HepG2 (cell line): ENCODE results near the gene TRMT1. TPM values are rescaled to one million over a fixed set of nuclear protein-coding genes. Genes with fewer than 3 reads are reported as not detected.

ENCODE experiments used
- ATAC-seq: fragments of 200-7000 bp; cut with Tn5 transposase; 3 replicates; pipeline ENCODE4 v1.9.1; 2020; ENCODE audit warnings: mild to moderate bottlenecking, moderate library complexity
- BruUV-seq: library from RNA; stranded (reverse); fragments of 400-500 nt; replicated peaks from 2 replicates; lab custom pipeline; 2021; lab: Mats Ljungman, UMichigan
- CTCF ChIA-PET: fragments of 300-600 bp; formaldehyde crosslinking; extraction: SDS; loops from one replicate; lab custom pipeline; 2021; ENCODE audit warnings: low total read pairs, inconsistent platforms, low intra/inter-chr PET ratio; lab: Yijun Ruan, JAX
- POLR2A ChIA-PET: fragments of 350-600 bp; sonication (Branson Sonifier 250); formaldehyde crosslinking; loops from one replicate; lab custom pipeline; 2020; ENCODE audit warnings: antibody characterized with exemption, inconsistent platforms; lab: Yijun Ruan, JAX
- DNase-seq: peaks from one replicate; pipeline ENCODE4 v3.0.0-alpha.2; 2015; ENCODE audit warnings: low spot score
- FAIRE-seq: peaks from 3 replicates; lab custom pipeline; 2011; peaks lifted over from hg19 to GRCh38; lab: Jason Lieb, UNC
- H2AFZ ChIP-seq: one replicate; pipeline ENCODE4 v1.6.1; 2011; ENCODE audit warnings: low read length, inconsistent platforms
- H3K27ac ChIP-seq: fragments of 300-600 bp; 3 replicates; pipeline ENCODE4 v1.8.0; 2011; ENCODE audit warnings: mixed run types, mild to moderate bottlenecking, mixed read lengths, low read length, inconsistent platforms; ENCODE audit not compliant: insufficient read depth; ENCODE audit errors: extremely low read length
- H3K27me3 ChIP-seq, 2 experiments: fragments of 200-600 bp in 1 of 2; 2 replicates in 1 of 2; 3 replicates in 1 of 2; pipeline versions ENCODE4 v1.6.0 to v1.8.0; 2011; ENCODE audit warnings: low read length in 2 of 2, mild to moderate bottlenecking in 2 of 2, moderate library complexity in 2 of 2, inconsistent platforms in 1 of 2; ENCODE audit not compliant: insufficient read depth in 2 of 2, control insufficient read depth in 1 of 2
- H3K36me3 ChIP-seq, 2 experiments: fragments of 200-600 bp in 1 of 2; replicated peaks in 1 of 2; 2 replicates in 1 of 2; 3 replicates in 1 of 2; pipeline versions ENCODE4 v1.5.1 to v1.8.0; 2011; ENCODE audit warnings: low read length in 2 of 2, inconsistent platforms in 1 of 2; ENCODE audit not compliant: insufficient read depth in 2 of 2, control insufficient read depth in 1 of 2
- H3K4me1 ChIP-seq: 2 replicates; pipeline ENCODE4 v1.5.1; 2012; ENCODE audit warnings: low read length, inconsistent platforms; ENCODE audit not compliant: insufficient read depth
- H3K4me2 ChIP-seq: 2 replicates; pipeline ENCODE4 v1.6.0; 2011; ENCODE audit warnings: low read depth, low read length, inconsistent platforms
- H3K4me3 ChIP-seq, 3 experiments: fragments of 200-600 bp in 1 of 3; sonication (generic), shearing (Covaris generic) in 1 of 3; replicated peaks in 1 of 3; 2 replicates each; pipeline ENCODE4 v1.5.1; 2011 to 2016; ENCODE audit warnings: low read length in 3 of 3, inconsistent platforms in 2 of 3, low read depth in 2 of 3, mild to moderate bottlenecking in 2 of 3, control low read depth in 1 of 3, mixed read lengths in 1 of 3; ENCODE audit not compliant: insufficient read depth in 1 of 3
- H3K79me2 ChIP-seq: one replicate; pipeline ENCODE4 v1.6.1; 2011; ENCODE audit warnings: low read length, inconsistent platforms; ENCODE audit not compliant: insufficient read depth
- H3K9ac ChIP-seq: 2 replicates; pipeline ENCODE4 v1.6.0; 2011; ENCODE audit warnings: mild to moderate bottlenecking, low read depth, low read length, inconsistent platforms; ENCODE audit not compliant: insufficient read depth
- H3K9me3 ChIP-seq: 2 replicates; pipeline ENCODE4 v1.5.1; 2012; ENCODE audit warnings: mild to moderate bottlenecking, low read length
- H4K20me1 ChIP-seq: 2 replicates; pipeline ENCODE4 v1.6.0; 2011; ENCODE audit warnings: inconsistent platforms, mild to moderate bottlenecking, low read length, moderate library complexity; ENCODE audit not compliant: insufficient read depth
- RFX3 ChIP-seq: IDR thresholded peaks from 2 replicates; pipeline ENCODE4 v1.6.1; 2016; ENCODE audit warnings: missing biosample characterization, missing genetic modification reagents
- ZNF282 ChIP-seq: fragments of 450-650 bp; IDR thresholded peaks from 2 replicates; pipeline ENCODE4 v1.6.1; 2018; ENCODE audit not compliant: partially characterized antibody
- ZNF616 ChIP-seq: sonication (generic); formaldehyde crosslinking; IDR thresholded peaks from 2 replicates; pipeline ENCODE4 v1.5.0; 2020; ENCODE audit warnings: low read depth, mild to moderate bottlenecking, missing genetic modification reagents
- ZNF713 ChIP-seq: sonication (generic); formaldehyde crosslinking; IDR thresholded peaks from 2 replicates; pipeline ENCODE4 v1.4.0; 2020; ENCODE audit warnings: mild to moderate bottlenecking, missing genetic modification reagents
- WGBS: methylation state at CpG from one replicate; pipeline ENCODE4 v1.1.6; 2017; ENCODE audit warnings: low lambda C conversion rate; 5-methylcytosine and 5-hydroxymethylcytosine counted together
- in situ Hi-C: cut with HindIII; loops from 2 replicates; pipeline ENCODE4 v1.10.0; 2017; ENCODE audit warnings: low pct_unique_long_range_greater_than_20kb; ENCODE audit not compliant: extremely low pct_ligation_motif_present
- intact Hi-C: fragments of 100-400 bp; cut with micrococcal nuclease; formaldehyde crosslinking; loops from one replicate; pipeline ENCODE4 v1.10.0; 2022; ENCODE audit not compliant: unreplicated experiment
- polyA plus RNA-seq, 8 experiments: library from polyadenylated mRNA; depleted of rRNA in 3 of 8; stranded (reverse) in 7 of 8; unstranded in 1 of 8; fragments of >200 nt; fragmentation: Illumina TruSeq in 4 of 8; extraction: Trizol in 4 of 8; gene quantifications; 2 replicates each; pipeline versions ENCODE4 v1.2.1 to v1.2.3, GENCODE V29; 2011 to 2016; ENCODE audit warnings: low read depth in 4 of 8, missing spikeins in 1 of 8, mixed read lengths in 1 of 8; ENCODE audit not compliant: insufficient read depth in 1 of 8
- total RNA-seq, 5 experiments: library from RNA; depleted of rRNA; stranded (reverse); fragments of >200 nt; fragmentation: Illumina TruSeq; extraction: Trizol; gene quantifications; 2 replicates each; pipeline ENCODE4 v1.2.3, GENCODE V29; 2016; ENCODE audit warnings: low read depth in 1 of 5
- TF ChIP-seq, protein P1 (sequence below), 2 experiments: fragments of 450-650 bp in 1 of 2; sonication (generic) in 1 of 2; formaldehyde crosslinking in 1 of 2; IDR thresholded peaks; 2 replicates each; pipeline versions ENCODE4 v1.6.1 to v1.8.0; 2016 to 2022; ENCODE audit warnings: antibody characterized with exemption in 1 of 2, mild to moderate bottlenecking in 1 of 2, missing genetic modification reagents in 1 of 2
- TF ChIP-seq, protein P2 (sequence below): sonication (generic); formaldehyde crosslinking; conservative IDR thresholded peaks from 2 replicates; pipeline ENCODE4 v1.4.0; 2020; ENCODE audit warnings: missing genetic modification reagents

TRMT1 gene
- total and polyA plus RNA-seq, 2 of the 13 experiments (the other 11 are each of a cell fraction or from before 2014, with no cell fraction given) = 35.5 to 44.1 TPM

DNA sequence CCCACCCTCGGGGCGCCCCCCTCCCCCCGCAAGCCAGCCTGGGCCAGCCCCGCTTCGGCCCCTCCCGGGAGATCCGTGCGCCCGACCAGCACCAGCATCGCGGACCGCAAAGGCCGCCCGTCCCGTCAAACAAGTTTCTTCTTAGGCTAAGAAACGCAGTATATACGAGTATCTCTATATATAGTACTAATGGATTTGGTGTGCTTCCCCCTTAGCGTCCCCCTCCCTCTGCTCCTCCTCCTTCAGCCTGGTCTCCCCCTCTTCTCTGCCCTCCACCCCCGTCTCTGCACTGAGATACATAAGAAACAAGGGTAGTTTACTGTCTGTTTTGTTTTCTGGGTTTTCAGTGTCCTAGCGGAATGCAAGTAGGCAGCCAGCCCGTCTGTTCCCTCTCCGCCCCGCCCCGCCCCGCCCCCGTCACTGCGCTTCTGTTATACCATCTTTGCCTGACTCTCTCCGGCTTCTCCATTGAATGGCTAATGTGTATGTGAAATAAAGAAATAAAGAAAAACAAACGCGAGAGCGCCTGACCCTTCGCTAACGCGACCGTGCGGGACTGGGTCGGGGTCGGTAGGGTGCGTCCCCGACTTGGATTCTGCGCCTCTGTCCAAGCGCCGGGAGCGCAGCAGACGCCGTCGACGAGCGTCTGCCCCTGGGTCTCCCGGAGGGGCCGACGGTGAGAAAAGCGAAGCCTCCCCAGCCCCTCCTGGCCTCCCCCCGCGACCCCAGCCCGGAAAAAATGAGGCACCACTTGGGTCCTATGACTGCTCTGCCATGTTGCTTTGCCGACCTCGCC, 18.1 kb downstream of the TRMT1 start:
- in situ Hi-C loops (no loop called here), intact Hi-C loops (no loop called here)
- no peaks in the 10 kb centered on the region for H3K27me3 ChIP-seq
- FAIRE-seq = no peak
- no peak overlapping the region for H3K4me3 ChIP-seq
- CTCF ChIA-PET = no interaction called here
- H3K4me2 ChIP-seq = no peak overlapping the region
- H4K20me1 ChIP-seq = no peaks in the 10 kb centered on the region; the same call in none of the 2 replicates
- WGBS = 97% methylated on average over 53 of the region's 58 CpGs
- ATAC-seq = no peak
- TF ChIP-seq RFX3 (CRISPR knock-in tag) (no peak), ZNF282 (no peak), ZNF616 (CRISPR knock-in tag) (no peak), ZNF713 (no peak)
- TF ChIP-seq, protein P1, sequence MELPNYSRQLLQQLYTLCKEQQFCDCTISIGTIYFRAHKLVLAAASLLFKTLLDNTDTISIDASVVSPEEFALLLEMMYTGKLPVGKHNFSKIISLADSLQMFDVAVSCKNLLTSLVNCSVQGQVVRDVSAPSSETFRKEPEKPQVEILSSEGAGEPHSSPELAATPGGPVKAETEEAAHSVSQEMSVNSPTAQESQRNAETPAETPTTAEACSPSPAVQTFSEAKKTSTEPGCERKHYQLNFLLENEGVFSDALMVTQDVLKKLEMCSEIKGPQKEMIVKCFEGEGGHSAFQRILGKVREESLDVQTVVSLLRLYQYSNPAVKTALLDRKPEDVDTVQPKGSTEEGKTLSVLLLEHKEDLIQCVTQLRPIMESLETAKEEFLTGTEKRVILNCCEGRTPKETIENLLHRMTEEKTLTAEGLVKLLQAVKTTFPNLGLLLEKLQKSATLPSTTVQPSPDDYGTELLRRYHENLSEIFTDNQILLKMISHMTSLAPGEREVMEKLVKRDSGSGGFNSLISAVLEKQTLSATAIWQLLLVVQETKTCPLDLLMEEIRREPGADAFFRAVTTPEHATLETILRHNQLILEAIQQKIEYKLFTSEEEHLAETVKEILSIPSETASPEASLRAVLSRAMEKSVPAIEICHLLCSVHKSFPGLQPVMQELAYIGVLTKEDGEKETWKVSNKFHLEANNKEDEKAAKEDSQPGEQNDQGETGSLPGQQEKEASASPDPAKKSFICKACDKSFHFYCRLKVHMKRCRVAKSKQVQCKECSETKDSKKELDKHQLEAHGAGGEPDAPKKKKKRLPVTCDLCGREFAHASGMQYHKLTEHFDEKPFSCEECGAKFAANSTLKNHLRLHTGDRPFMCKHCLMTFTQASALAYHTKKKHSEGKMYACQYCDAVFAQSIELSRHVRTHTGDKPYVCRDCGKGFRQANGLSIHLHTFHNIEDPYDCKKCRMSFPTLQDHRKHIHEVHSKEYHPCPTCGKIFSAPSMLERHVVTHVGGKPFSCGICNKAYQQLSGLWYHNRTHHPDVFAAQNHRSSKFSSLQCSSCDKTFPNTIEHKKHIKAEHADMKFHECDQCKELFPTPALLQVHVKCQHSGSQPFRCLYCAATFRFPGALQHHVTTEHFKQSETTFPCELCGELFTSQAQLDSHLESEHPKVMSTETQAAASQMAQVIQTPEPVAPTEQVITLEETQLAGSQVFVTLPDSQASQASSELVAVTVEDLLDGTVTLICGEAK (IDR thresholded peaks at IDR 0.05) = no peak
- TF ChIP-seq, protein P1 (CRISPR knock-in tag; IDR thresholded peaks at IDR 0.05) = no peak
- TF ChIP-seq, protein P2, sequence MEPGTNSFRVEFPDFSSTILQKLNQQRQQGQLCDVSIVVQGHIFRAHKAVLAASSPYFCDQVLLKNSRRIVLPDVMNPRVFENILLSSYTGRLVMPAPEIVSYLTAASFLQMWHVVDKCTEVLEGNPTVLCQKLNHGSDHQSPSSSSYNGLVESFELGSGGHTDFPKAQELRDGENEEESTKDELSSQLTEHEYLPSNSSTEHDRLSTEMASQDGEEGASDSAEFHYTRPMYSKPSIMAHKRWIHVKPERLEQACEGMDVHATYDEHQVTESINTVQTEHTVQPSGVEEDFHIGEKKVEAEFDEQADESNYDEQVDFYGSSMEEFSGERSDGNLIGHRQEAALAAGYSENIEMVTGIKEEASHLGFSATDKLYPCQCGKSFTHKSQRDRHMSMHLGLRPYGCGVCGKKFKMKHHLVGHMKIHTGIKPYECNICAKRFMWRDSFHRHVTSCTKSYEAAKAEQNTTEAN (CRISPR knock-in tag) = no peak
- TF ChIP-seq, all 625 proteins: peak for 0
- no TSS peak for BruUV-seq
- H3K36me3 ChIP-seq = no peaks in the 10 kb centered on the region
- DNase-seq = no peak
- no peaks in the 10 kb centered on the region for H3K9me3 ChIP-seq
- POLR2A ChIA-PET = no interaction called here
- no peak overlapping the region for H2AFZ ChIP-seq
- no peak overlapping the region for H3K27ac ChIP-seq
- H3K4me1 ChIP-seq = peaks cover 46% of the 10 kb centered on the region
- no peaks in the 10 kb centered on the region for H3K79me2 ChIP-seq
- no peak overlapping the region for H3K9ac ChIP-seq
